HS-5 (cell line): Measurements from ENCODE around the gene ASCL2.

Experiments
- DNase-seq: peaks from one replicate; pipeline ENCODE4 v3.0.0-alpha.2; 2012; ENCODE audit warnings: low read depth

ASCL2 gene

GRCh38 chr11:2270322-2271076 is at the start of gene ASCL2:
Gene ASCL2 (minus strand): TSS chr11:2270588. CDS start chr11:2270332, 256 bp downstream.
- no peak for DNase-seq

- no peak for DNase-seq
These were observed 49.5 kb upstream of the ASCL2 start for GRCh38 chr11:2319791-2320472.

- no peak for DNase-seq
These were observed 48.3 kb upstream of the ASCL2 start for GRCh38 chr11:2318707-2319106.

GRCh38 chr11:2318123-2318522 is 47.7 kb upstream of the ASCL2 start:
- no peak for DNase-seq

- DNase-seq = no peak
These were observed 47.1 kb upstream of the ASCL2 start for GRCh38 chr11:2317354-2318050.

- DNase-seq = no peak
These were observed 46.5 kb upstream of the ASCL2 start for GRCh38 chr11:2316963-2317244.

- DNase-seq = no peak
These were observed 46.0 kb upstream of the ASCL2 start for GRCh38 chr11:2316169-2316962.

GRCh38 chr11:2315395-2316168 is 45.2 kb upstream of the ASCL2 start:
- DNase-seq = no peak

- DNase-seq = no peak
These were observed 44.4 kb upstream of the ASCL2 start for GRCh38 chr11:2314525-2315394.

- no peak for DNase-seq
These were observed 43.7 kb upstream of the ASCL2 start for GRCh38 chr11:2314136-2314524.

- no peak for DNase-seq
These were observed 42.9 kb upstream of the ASCL2 start for GRCh38 chr11:2313051-2313951.

GRCh38 chr11:2312232-2313042 is 42.0 kb upstream of the ASCL2 start:
- no peak for DNase-seq

- no peak for DNase-seq
These were observed 41.2 kb upstream of the ASCL2 start for GRCh38 chr11:2311353-2312133.

- DNase-seq = no peak
These were observed 40.5 kb upstream of the ASCL2 start for GRCh38 chr11:2310786-2311352.

GRCh38 chr11:2310073-2310785 is 39.8 kb upstream of the ASCL2 start:
- no peak for DNase-seq

- no peak for DNase-seq
These were observed 39.1 kb upstream of the ASCL2 start for GRCh38 chr11:2309251-2310072.
